ENCODE data around the gene PDE2A.

The PDE2A gene

GRCh38 chr11:72682238-72682857 is 8.1 kb upstream of the PDE2A start:
- no peak for DNase-seq

DNA sequence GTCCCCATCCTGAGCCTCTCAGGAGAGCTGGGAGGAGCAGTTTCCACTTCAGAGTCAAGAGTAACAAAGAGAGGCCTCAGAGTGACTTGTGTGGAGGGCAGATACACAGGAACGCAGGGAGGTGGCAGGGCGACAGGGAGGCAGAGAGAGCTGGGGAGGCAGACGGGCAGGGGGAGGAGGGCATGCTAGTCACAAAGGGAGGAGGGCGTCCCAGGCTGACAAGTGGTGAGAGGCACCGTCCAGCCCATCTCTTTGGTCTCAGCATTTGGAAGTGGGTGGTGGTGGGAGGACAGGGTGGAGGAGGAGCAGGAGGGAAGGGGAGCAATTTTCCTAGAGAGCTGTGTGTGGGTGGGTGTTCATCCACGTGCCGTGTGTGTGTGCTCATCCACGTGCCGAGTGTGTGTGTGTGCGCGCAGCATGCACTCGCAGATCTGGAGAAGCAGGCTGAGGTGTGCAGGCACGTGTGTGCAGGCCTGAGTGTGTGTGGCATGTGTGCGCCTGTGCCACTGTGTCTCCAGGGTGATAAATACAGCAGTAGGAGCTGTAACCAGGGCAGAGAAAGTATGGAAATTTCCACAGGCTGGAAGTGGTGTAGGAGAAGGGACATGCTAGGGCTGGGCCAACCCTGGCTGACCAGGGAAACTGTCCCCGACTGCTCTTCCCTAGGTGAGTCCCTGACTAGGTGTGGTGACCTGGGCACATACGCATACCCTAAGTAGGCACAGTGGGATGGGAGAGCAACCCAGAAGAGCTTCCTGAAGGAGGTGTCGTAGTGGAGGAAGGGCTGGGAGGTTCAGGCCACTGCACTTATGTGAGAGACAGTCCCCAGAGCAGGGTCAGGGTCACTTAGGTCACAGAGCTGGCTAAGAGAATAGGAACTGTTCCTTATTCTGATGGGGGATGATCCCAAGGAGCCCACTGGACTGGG is 7.3 kb upstream of the PDE2A start:
- no peak for DNase-seq

DNA sequence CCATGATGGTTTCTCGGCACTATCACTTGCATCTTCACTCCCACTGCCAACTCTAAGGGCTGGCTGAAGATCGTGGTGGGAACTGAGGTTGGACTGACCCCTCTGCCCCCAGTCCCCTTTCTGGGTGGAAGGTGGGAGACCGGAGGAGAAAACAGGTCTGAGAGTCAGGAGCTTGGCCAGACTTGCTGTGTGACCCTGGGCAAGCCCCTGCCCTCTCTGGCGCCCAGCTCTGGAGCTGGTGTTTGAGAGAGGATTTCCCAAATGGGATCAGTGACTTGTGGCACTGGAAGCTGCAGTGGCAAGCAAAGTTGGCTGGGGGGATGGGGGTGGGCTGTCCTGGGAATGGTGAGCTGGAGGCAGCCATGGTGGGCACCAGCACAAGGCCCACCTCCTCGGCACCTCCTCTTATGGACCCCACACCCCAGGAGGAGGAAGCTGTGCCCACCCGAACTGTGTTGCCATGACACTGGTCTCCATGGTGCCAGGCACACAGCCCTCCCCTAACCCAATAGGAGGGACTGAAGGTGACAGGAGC is 6.5 kb upstream of the PDE2A start:
- DNase-seq = no peak

DNA sequence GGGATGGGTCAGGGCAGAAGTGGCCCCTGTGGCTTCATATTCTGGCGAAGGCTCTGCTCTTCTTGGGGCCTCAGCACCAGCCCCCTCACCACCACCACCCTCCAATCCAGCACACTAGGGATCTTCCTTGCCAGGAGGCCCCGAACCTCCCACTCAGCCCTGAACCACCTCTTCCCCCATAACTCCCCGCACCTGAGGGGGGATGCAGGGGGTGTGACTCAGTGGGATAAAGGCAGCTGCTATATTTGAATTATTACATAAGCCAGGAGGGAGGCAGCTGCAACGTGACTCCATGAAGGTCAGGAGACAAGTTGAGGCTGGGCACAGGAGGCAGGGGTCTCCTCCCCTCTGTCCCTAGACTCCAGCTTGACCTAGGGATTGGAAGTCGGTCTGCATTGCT is 5.6 kb upstream of the PDE2A start:
- no peak for DNase-seq

DNA sequence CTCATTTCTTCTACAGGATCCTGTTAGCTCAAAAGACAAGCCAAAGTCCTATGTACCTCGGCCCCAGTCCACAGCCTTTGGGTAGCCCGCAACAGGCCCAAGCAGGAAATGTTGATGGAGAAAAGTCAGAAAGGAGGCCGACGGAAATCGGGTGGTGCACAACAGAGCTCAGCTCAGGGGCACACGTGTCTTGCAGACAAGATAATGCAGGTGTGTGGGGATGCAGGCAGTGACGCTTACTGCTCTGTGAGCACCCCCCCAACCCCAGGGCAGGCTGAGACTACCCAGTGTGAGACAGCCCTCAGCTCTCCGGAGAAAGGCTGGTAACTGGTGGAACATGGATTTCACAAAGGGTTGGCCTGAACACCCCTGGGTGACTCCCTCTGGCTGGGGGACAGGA is 4.3 kb upstream of the PDE2A start:
- DNase-seq = no peak

DNA sequence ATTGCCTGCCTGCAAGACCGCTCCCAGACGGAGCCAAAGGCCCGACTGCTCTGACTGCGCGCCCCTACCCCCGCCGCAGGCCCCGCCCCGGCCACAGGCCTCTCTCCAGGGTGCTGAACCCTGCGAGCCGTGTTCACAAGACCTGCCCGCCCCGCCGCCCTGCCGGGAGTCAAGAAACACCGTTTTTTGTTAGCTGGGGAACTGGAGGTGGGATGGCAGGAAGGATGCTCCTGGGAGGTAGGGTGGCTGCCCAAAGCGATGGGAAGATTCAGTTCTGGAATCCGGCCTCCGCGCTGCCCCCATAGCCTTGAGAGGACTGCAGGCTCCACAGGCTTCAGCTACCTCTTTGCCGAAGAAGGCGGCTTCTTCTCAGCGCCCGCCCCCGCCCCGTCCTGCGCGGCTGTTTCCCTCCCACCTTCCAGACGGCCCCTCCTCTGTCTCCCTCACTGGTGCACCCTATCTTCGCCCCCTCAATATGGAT is 2.7 kb upstream of the PDE2A start:
- DNase-seq = peak; percentile 79 to 82

DNA sequence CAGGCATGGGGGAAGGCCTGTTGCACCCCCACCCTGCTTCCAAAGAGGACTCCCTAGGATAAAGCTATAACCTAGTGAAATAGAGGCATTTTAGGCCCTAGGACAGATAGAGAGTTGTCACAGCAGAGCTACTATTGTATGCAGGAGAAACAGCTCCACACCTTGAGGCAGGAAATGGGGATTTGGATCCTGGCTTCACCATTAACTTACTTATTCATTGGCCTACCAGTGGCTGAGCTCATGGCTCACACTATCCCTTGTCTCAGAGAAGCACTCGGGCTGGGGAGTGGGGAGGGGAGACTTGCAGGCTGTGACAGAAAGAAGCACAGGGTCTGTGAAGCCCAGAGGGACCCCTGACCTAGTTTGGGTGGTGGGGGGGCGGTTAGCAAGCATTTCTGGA is 999 bp upstream of the PDE2A start:
- DNase-seq = no peak

- DNase-seq = no peak
These were observed 809 bp downstream of the PDE2A start for GRCh38 chr11:72673284-72673942.

DNA sequence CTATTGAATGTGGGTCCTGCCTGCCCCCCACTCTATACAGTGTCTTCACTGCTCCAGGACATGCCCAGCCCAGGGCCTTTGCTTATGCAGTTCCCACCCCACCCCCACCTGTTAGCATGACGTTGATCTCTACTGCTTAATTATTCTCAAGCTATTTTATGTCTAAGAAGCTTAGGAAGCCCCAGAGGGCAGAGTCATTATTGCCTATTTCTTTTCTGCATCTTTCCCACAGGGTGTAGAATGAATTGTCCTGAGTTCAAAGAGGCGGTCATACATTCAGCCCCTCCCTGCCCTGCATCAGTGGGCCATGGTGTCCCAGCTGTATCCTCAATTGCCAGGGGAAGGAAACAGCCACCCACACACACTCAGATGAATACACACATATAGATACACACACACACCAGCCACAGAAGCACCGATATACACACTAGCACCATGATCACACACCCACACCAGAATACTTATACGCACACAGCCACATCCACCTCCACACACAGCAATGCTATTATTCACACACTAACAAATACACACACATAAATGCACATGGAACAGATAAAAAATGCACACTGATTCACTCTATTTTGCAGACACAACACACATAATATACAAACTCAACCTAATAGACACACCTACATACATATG is 1.5 kb downstream of the PDE2A start:
- no peak for DNase-seq

GRCh38 chr11:72671152-72672099 is 2.8 kb downstream of the PDE2A start:
- no peak for DNase-seq

GRCh38 chr11:72670041-72670440 is 4.2 kb downstream of the PDE2A start:
- no peak for DNase-seq

DNA sequence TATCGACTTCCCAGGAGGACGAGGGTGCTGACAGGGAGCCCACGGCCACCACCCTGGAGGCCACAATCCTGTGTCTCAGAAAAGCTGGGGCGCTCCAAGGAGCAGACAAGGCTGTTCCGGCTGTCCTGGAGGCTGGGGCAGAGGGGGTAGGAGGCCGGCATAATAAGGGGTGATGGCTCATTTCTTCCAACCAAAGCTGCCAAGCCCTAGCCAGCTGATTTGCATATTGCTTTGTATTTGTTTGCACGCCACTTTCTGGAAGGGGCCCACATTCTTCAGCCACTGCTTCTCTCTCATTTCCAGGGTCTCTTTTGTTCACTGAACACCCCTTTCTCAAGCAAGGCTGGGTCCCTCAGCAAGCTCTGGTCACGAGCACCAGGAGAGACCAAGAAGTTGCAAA is 4.7 kb downstream of the PDE2A start:
- DNase-seq = peak; percentile 20 to 27

- DNase-seq = peak; percentile 74 to 82
These were observed 5.4 kb downstream of the PDE2A start for GRCh38 chr11:72668629-72669347.

GRCh38 chr11:72665911-72666472 is 8.2 kb downstream of the PDE2A start:
- no peak for DNase-seq

GRCh38 chr11:72662036-72662435 is 12.2 kb downstream of the PDE2A start:
- no peak for DNase-seq

GRCh38 chr11:72661486-72661885 is 12.7 kb downstream of the PDE2A start:
- DNase-seq = no peak

GRCh38 chr11:72658989-72659640 is 15.1 kb downstream of the PDE2A start:
- DNase-seq = no peak

DNA sequence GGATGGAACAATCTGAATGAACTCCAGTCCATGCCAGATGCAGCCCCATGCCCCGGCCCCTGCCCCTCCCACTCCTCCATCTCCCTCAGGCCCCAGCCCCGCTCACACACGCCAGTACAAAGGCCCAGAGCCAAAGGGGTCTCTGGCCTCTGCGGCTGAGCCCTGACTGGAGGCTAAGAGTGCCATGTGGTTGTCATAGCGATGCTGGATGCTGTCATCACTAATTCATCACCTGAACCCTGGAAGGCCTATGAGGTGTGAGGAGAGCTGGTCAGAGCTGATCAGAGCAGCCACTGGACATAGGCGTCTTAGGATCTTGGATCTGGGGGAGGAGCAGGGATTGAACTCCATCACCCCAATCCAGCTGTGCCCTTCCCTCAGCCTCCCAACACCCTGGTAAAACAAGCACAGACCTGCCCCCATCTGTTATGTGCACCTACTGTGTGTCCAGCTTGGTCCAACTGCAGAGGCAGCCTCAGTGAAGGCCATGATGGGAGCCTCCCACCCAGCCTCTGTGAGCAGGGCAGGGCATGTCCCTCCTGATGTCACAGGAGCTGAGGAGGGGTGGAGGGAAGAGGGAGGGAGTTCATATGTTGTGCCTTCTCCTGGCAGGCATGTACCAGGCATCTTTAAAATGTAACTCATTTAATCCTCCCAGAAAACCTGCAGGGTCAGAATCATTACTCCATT is 16.7 kb downstream of the PDE2A start:
- no peak for DNase-seq

- DNase-seq = no peak
These were observed 18.2 kb downstream of the PDE2A start for GRCh38 chr11:72655896-72656464.

Measured in activated CD4-positive, alpha-beta T cell treated with anti-CD3 and anti-CD28 coated beads, Interleukin-2, amount 50 U/mL, for 48 hours (primary cell).